Brain pericyte (primary cell): ENCODE results near the gene FMO2.

Experiments used
- DNase-seq: peaks from one replicate; pipeline ENCODE4 v3.0.0-alpha.2; 2012; ENCODE audit warnings: low read depth, low spot score

FMO2 gene

DNA sequence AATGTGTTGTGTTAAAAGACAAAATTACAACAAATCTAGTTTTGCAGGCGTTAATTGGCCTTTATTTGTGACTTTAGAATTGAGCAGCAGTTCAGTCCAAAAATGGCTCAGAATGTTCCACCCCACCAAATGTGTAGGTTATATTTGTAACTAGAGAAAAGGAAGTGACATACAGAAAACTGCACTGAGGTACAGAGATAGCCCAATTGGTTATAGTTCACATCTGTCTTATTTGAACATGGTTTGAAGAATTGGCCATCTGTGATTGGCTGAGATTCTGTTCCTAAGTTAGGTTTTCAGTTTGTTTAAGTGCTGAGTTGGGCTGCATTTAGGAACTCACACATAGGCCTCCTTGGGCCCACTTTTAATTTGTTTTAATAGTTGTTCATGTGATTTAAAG, 12.0 kb upstream of the FMO2 start:
- DNase-seq = no peak

DNA sequence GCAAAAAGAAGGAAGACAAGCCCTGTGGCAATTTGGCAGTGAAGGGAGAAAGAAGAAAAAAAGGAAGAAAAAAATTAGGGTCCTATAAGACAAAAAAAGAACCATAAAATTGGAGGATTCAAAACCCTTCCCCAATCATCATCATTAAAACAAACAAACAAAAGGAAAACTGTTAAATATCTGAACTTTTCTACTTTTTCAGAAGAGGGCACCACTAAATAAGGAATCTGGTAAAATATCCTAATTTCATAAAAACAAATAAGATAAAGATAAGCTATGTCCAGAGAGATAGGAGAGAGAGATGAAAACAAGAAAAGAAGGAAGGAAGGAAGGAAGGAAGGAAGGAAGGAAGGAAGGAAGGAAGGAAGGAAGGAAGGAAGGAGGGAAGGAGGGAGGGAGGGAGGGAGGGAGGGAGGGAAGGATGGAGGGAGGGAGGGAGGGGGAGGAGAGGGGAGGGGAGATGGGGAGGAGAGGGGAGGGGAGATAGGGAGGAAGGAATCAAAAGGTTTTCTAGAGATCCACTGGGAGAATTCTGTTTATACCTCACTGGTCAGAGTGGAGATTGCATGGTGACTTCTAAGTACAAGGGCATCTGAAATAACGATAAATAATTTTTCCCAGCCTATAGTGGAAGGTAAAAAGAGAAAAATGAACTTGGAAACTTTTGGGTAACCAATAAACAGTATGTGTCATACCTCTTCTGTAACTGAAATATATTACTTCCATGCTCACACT, 10.4 kb upstream of the FMO2 start:
- DNase-seq = no peak

DNA sequence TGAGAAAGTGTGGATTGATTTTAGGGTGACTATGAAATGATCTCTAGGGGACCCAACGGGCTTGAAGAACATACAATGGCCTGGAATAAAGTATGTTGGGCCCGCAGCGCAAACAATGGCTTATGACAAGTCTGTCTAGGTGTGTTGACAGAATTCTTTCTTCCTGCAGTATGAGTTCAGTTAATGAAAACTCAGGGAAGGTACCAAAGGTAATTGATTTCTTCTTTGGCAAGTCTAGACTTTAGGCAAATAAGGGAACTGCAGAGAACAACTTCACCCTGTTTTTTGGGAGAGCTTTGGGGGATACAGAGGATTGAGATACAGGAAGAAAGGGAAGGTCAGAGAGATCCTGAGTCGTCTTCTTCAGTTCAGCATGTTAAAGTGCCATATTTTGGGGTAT, 7.8 kb upstream of the FMO2 start:
- DNase-seq = no peak

DNA sequence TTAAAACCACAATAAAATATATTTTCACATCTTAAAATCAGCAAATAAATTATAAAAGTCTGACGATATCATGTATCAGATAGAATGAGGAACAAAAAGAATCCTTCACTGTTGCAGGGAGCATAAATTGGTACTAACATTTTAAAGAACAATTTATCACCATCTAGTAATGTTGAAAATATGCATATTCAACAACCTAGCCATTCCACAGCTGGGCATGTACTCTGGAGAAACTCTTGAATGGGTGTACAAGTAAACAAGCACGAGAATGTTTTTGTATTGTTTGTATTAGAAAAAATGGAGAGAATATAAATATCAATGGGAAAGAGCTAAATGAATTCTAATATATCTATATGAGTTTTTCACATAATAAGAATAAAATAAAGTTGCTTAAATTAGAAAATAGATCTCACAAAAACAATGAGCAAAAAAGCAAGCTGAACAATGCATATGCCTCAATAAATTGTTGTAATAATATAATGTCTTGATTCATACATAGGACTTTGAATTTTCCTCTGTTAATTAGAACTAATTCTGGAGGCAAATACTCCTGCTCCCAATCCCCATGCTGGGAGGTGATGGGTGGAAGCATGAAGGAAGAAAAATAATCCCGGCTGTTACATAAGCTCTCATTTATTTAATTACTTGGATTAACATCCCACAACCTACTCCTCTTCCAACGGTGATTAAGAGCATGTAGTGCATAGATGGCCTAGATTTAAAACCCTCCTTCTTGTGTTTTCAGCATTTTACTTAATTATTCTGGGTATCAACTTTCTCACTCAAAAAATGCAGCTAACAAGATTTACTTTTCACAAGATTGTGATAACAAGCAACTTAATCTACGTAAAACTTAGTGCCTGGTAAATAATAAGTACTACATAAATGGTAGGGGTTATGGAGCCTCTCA, 5.5 kb upstream of the FMO2 start:
- no peak for DNase-seq

DNA sequence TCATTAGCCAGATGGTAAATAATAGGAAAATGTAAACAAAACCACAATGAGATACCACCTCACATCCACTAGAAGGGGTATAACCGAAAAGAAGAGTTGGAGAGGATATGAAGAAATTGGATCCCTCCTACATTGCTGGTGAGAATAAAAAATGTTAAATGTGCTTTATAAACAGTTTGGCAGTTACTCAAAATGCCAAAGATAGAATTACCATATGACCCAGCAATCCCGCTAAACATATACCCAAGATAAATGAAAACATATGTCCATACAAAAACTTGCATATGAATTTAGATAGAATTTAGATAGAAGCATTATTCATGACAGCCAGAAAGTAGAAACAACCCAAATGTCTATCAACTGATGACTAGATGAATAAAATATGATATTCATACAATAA, 4.4 kb upstream of the FMO2 start:
- DNase-seq = no peak

DNA sequence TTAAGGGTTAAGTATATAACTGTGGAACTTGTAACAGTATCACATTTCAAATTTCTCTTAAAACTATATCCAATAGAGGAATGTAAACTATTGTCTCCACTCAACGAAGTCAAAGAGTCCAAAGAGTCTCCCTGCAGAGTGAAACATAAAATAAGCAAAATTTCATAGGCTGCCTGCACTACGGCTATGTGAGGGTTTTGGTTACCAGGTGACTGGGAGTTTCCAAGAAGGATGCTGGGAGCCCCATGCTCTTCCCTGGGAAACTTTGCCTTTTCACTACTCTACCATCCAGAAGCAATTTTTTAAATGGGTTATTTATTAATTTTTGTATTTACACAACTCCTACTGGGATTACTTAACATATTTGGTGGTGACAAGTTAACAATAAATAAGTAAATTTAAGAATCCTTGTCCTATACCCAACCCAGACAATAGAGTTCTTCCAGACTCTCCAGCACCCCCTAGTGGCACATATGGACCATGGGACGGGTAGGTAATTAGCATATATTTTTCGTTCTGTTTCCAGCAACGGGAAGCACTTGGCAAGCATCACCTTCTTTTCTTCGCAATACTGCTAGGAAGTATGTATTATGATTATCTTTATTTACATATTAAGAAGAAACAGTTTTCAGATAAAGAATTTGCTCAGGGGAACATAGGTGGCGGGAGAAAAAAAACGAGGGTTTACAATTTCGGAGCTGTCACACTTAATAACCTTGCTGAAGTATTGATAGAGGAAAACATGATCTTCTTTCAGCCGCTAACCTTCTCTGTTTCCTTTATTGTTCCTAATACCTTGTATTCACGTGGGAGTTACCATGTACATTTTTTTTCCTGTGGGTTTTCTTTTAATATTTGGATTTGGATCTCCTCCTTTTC, 3.5 kb downstream of the FMO2 start:
- DNase-seq = no peak

DNA sequence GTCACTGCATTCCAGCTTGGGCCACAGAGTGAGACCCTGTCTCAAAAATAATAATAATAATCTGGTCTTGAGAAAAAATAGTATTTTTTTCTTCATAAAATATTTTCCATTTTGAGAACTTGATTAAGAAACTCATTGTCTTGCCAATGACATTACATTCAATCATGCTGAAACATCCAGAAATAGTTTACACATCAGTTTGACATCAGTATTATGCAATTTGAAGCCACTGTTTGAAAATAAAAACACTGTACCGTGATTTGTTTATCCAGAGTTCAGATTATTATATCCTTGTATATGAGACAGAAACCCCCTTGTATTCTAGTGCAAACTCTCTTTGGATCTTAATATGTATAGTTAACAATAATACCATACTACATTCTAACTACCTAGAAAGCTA, 6.9 kb downstream of the FMO2 start:
- DNase-seq = no peak

DNA sequence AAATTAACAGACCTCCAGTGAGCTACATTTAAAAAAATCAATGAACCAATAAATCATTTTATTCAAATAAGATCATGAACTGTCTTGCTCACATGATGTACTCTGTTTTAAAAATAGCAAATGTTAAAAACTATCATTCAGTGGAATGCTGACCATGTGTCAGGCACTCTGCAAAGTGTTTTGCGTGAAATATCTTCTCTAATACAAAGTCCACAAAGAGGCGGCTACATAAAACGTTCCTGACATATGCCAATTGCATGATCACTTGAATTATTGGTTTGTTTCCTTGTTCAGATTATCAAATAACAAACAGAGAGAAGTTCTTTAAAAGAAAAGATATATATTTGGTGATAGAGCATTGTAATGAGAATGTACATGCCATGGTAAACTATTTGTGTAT, 10.7 kb downstream of the FMO2 start:
- DNase-seq = no peak

DNA sequence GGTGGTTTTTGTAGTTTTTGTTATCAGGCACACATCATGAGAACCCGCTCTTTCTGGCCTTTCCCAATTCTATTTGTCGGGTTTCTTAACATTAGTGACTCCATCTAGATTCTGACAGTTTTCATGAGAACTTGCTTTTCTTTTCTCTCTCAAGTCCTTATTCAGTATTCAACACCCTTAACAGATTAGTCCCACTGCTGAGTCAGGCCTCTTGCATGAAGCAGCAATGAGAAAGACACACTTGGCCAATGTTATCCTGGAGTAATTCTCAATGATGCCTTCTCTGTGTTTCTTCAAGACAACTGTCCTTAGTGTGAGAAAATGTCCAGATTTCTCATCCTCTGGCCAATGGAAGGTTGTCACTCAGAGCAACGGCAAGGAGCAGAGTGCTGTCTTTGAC, 11.3 kb downstream of the FMO2 start:
- DNase-seq = no peak

DNA sequence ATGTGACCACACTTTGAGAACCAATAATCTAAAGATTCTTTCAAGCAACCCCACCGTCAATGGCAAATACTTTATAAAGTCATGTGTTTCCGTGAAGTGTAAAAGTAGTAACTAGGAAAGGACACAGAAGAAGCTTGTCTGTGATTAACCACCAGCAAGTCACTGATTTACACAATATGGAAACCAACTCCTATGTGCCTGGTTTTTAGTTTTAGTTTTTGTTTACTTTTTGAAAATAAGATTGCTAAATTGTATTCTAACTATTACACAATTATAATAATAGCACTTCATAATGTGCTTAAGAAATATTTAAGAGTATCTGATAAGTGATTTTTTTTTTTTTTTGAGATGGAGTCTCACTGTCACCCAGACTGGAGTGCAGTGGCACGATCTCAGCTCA, 13.0 kb downstream of the FMO2 start:
- DNase-seq = no peak

DNA sequence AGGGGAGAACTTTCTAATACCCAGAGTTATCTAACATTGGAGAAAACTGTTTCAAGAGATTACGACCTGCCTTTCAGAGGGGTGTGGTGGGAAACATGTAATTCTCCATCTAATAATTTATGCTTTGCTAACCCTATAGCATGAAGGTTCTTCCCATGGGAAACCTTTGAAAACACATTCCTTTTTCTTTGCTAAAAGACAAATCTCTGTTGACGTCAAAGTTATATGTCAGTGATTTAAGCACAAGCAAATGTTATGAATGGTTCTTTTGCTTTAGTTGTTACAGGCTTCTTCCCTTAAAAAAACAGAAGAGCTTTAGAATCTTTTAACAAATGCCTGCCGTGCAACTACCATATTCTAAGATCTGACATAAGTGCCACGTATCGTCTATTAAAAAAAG, 19.2 kb downstream of the FMO2 start:
- no peak for DNase-seq

DNA sequence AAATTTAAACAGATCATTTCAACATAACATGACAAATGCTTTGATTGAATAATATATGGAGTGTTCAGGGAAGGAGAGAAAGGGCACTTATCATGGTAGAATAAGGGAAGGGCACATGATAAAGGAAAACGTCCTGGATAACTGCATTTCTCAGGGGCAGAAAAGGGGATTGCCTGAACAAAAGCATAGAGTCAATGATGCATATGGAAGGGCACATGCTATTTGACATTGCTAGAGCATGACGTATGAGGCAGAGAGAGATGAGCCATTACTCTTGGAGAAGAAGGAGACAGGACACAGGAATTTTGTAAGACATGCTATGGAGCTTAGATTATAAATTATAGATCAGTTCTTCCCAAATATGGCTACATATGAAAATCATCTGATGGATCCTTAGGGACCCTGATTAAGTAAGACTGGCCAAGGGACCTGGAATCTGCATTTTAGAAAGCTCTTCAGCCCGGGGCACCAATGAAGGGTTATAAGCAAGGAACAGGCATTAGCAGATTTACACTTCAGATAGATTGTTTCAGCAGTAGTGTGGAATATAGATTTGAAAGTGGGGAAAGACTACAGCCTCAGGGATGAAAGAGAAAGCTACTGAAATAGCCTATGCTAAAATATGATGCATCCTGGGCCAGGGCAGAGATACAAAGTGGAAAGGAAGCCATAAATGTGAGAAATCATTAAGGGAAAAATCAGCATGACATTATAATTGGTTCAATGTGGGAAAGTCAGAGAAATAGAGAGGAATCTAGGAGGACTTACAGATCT, 21.3 kb downstream of the FMO2 start:
- no peak for DNase-seq

DNA sequence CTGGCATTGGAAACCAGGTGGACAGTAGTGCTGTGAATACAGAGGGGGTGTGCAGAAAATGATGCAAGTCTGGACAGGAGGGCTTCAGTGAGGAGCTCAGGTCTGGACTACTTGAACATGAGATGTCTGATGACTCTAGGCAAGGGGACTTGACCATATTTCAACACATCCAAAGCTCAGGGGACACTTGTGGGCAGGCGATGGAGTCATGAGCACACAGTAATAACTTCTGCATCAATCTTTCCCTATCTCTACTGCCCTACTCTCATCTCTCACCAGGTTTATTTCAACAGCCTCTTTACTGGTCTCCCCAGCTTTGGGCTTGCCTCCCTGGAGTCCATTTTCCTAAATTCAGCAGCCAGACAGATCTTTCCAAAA, 21.9 kb downstream of the FMO2 start:
- no peak for DNase-seq

DNA sequence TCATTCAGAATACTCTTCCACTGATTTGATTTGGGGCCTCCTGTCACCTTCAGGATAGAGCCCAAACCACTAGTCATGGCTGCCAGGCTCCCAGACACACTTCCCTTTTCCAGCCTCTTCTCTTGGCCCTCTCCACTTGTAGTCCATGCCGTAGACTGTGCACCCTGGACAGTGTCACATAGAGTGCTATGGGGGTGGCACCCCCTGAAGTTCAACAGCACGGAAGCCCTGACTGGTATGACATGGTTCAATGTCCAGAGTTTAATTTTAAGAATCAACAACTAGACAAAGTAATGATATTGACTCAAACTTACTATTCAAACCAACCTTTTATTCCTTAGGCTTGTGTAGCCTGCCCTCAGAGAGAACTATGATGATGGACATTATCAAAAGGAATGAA, 22.3 kb downstream of the FMO2 start:
- DNase-seq = no peak

DNA sequence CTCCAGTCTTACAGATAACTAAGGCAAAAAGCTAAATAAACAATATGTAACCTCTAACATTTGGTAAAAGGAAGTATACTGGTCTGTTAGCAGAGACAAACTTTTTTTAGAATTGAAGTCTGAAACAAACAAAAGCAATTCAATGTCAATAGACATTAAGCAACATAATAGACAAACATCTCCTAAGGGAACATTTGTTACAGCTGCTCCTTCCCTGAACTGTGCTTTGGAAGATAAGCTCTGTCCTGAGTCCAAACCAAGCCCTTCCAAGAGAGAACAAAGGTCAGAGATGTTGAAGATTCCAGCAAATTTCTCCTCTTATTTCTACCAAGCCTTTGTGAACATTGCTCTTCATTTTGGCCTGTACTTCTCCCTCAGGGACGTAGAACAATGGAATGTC, 25.3 kb downstream of the FMO2 start:
- no peak for DNase-seq

DNA sequence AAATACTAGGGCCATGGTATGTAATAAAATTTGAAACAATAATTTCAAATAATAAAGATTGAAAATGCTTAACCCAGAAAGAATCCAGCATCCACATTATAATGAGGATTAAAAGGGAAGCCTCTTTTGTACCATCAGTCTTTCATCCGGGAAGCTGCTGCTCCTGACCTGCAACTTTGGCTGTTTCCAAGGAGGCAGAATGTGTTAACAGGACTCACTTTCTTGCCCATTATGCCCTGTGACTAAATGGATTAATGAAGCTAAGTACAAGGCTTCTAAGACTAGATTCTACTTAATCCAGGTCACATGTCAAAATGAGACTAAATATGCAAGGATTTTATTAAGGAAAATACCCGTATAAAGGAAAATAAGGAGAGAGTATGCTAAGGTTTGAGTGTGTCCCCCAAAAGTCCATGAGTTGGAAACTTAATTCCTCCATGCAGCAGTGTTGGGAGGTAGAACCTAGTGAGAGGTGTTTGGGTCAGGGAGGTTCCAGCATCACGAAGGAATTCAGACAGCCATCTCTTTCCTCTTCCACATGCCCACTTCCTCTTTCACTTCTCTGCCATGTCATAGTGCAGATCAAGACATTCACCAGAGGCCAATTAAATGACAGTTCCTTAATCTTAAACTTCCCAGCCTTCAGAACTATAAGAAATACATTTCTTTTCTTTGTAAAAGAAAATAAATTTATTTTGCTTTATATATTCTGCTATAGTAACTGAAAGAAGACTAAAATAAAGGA, 27.7 kb downstream of the FMO2 start:
- DNase-seq = no peak

DNA sequence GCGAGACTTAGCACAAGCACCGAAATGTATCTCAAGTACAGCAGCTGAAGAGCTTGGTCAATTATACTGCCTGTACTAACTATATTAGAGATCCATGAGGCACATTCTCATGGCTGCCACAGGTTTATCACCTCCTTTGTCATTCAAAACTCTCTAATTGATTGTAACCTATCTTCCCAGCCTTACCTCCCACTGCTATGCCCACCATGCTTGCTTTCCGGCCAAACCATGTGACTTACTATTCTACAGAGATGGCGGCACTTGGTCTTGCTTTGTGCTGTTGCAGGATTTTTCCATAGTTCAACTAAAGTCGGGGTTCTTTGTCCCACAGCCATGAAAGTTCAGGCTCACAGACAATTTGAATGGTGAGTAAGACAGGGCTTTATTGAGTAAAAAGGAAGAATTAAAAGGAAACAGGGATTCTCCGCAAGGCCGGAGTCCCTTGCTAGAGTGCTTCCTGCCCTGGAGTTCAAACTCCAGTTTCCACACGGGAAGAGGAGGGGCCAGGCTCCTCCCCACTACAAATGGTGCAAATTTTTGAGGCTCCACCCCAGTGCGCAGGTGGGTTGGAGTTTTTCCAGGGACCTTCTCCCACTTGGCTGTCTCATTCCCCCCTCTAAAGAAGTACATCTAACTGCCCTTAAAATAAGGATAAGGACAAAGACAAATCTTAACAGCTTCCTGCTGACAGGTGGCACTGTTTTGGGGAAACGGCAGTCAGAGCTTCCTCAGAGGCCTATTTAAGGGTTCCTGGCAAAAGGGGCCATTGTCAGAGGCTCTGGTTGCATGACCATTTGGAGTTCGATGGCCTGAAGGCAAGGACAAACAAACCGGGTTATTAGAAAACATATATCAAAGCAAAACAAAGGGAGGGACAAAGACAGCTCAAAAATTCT, 28.7 kb downstream of the FMO2 start:
- DNase-seq = no peak

DNA sequence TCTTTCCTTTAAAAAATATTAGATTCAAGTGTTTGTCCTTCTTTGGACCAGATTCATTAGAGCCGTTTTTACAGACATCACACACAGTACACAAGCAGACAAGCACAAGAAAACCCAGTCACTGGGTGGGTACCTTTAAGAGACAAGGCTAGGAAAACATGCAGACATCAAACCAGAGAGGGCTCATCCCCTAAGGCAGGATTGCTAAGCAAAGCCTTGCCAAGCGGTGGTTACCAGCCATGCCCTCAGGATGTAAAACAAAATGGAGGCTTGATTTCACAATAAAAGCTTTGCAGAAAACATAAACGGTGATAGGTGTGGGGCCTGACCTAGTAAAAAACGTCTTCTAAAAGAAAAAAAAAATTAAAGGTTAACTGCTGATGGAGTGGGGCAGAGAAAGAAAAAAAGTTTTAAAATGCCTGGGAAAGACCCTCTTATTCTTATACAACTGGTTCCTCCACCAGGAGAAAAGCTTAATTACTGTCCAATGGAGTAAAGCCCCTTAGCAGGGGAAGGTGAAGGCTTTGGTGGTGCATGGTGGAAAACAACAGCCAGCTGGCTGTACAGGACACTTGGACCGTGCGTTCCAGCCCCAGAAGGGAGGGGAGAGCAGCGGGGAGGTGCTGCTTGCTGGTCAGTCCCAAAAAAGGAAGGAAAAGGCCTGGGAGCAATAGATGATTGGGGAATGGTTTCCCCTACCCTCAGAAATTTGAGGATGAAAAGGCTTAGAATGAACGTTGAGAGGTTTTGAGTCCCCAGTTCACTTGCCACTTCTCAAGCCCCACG, 32.8 kb downstream of the FMO2 start:
- DNase-seq = no peak

DNA sequence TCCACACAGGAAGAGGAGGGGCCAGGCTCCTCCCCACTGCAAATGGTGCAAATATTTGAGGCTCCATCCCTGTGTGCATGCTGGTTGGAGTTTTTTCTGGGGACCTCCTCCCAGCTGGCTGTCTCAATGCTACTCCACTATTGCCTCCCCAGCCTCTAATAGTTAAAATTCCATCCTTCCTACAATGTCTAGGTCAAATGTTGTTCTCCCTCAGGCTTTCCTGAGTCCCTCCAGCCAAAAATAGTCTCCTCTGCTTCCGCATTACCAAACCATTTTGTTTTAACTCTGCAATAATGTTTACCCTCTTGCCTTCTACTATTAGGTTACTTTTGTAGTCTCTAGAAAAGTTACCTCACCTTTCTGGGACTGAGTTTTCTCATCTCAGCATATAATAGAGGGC, 33.6 kb downstream of the FMO2 start:
- DNase-seq = no peak
